Neuronal stem cell (in vitro differentiated cells): ENCODE measurements around the gene CUBN.

Source experiments
- DNase-seq: peaks from one replicate; pipeline ENCODE4 v3.0.0-alpha.2; 2013; ENCODE audit warnings: low spot score
- H2AFZ ChIP-seq: one replicate; pipeline ENCODE4 v1.6.1; 2013; ENCODE audit warnings: mild to moderate bottlenecking, low read length, inconsistent platforms
- H2AK5ac ChIP-seq: 2 replicates; pipeline ENCODE4 v1.6.1; 2013; ENCODE audit warnings: low read depth, mild to moderate bottlenecking, inconsistent platforms, low read length, moderate library complexity, mixed read lengths
- H2BK120ac ChIP-seq: 2 replicates; pipeline ENCODE4 v1.6.1; 2013; ENCODE audit warnings: low read depth, mild to moderate bottlenecking, inconsistent platforms, low read length, moderate library complexity, mixed read lengths
- H2BK12ac ChIP-seq: one replicate; pipeline ENCODE4 v1.6.1; 2013; ENCODE audit warnings: low read length, inconsistent platforms
- H2BK15ac ChIP-seq: 2 replicates; pipeline ENCODE4 v1.6.1; 2013; ENCODE audit warnings: mild to moderate bottlenecking, low read length, inconsistent platforms, mixed read lengths
- H2BK5ac ChIP-seq: one replicate; pipeline ENCODE4 v1.6.1; 2013; ENCODE audit warnings: inconsistent platforms, mild to moderate bottlenecking, low read length, moderate library complexity
- H3K14ac ChIP-seq: one replicate; pipeline ENCODE4 v1.6.1; 2013; ENCODE audit warnings: low read length, inconsistent platforms
- H3K18ac ChIP-seq: 2 replicates; pipeline ENCODE4 v1.6.1; 2013; ENCODE audit warnings: low read length, inconsistent platforms
- H3K23ac ChIP-seq: 2 replicates; pipeline ENCODE4 v1.6.1; 2013; ENCODE audit warnings: low read depth, mild to moderate bottlenecking, mixed read lengths, low read length, inconsistent platforms; ENCODE audit not compliant: poor library complexity
- H3K27ac ChIP-seq: replicated peaks from 3 replicates; pipeline ENCODE4 v1.5.1; 2013; ENCODE audit warnings: low read length, inconsistent platforms
- H3K27me3 ChIP-seq, 3 experiments: 2 replicates each; pipeline ENCODE4 v1.6.1; 2013; ENCODE audit warnings: low read length in 3 of 3, mild to moderate bottlenecking in 2 of 3, inconsistent platforms in 1 of 3, low read depth in 1 of 3, mixed read lengths in 1 of 3, moderate library complexity in 1 of 3; ENCODE audit not compliant: control insufficient read depth in 3 of 3, insufficient read depth in 3 of 3
- H3K36me3 ChIP-seq, 2 donors: replicated peaks in 1 of 2; 2 replicates each; pipeline ENCODE4 v1.6.1; 2013; ENCODE audit warnings: low read length in 2 of 2; ENCODE audit not compliant: control insufficient read depth in 2 of 2, insufficient read depth in 2 of 2
- H3K4ac ChIP-seq: 2 replicates; pipeline ENCODE4 v1.6.1; 2013; ENCODE audit warnings: inconsistent platforms, mild to moderate bottlenecking, low read length, moderate library complexity
- H3K4me1 ChIP-seq, 2 donors: 1 replicate in 1 of 2; 2 replicates in 1 of 2; pipeline ENCODE4 v1.6.1; 2013; ENCODE audit warnings: low read length in 2 of 2, low read depth in 1 of 2; ENCODE audit not compliant: control insufficient read depth in 2 of 2, insufficient read depth in 1 of 2
- H3K4me2 ChIP-seq: one replicate; pipeline ENCODE4 v1.6.1; 2013; ENCODE audit warnings: mild to moderate bottlenecking, low read length, inconsistent platforms; ENCODE audit not compliant: insufficient read depth, poor library complexity, severe bottlenecking
- H3K4me3 ChIP-seq, 2 donors: 2 replicates each; pipeline ENCODE4 v1.5.1; 2013; ENCODE audit warnings: low read length in 2 of 2, mild to moderate bottlenecking in 2 of 2, inconsistent platforms in 1 of 2, moderate library complexity in 1 of 2
- H3K79me1 ChIP-seq: one replicate; pipeline ENCODE4 v1.6.1; 2013; ENCODE audit warnings: low read depth, mild to moderate bottlenecking, inconsistent platforms, low read length, moderate library complexity
- H3K9ac ChIP-seq: one replicate; pipeline ENCODE4 v1.6.1; 2013; ENCODE audit warnings: mild to moderate bottlenecking, low read depth, low read length, inconsistent platforms; ENCODE audit not compliant: poor library complexity
- H3K9me3 ChIP-seq, 2 donors: replicated peaks in 1 of 2; 2 replicates each; pipeline versions ENCODE3 to v1.6.1; 2013; ENCODE audit warnings: low read length in 2 of 2, mild to moderate bottlenecking in 2 of 2, inconsistent platforms in 1 of 2, low read depth in 1 of 2, mixed read lengths in 1 of 2, moderate library complexity in 1 of 2; ENCODE audit not compliant: control insufficient read depth in 2 of 2, insufficient read depth in 1 of 2
- H4K8ac ChIP-seq: one replicate; pipeline ENCODE4 v1.6.1; 2013; ENCODE audit warnings: low read depth, mild to moderate bottlenecking, inconsistent platforms, low read length, moderate library complexity
- H4K91ac ChIP-seq: one replicate; pipeline ENCODE4 v1.6.1; 2013; ENCODE audit warnings: low read length, low read depth, mild to moderate bottlenecking, inconsistent platforms; ENCODE audit not compliant: poor library complexity
- WGBS, 2 donors: extraction: QIAGEN DNeasy Blood & Tissue Kit; methylation state at CpG; one replicate each; pipeline ENCODE4 v1.1.7; 2013; ENCODE audit warnings: missing lambda C conversion rate in 2 of 2, mixed read lengths in 1 of 2; ENCODE audit not compliant: insufficient read length in 2 of 2, insufficient replicate concordance in 1 of 2; ENCODE audit errors: extremely low coverage in 2 of 2; 5-methylcytosine and 5-hydroxymethylcytosine counted together

Gene CUBN

GRCh38 chr10:16965740-16966447 lies 163.7 kb downstream of the CUBN start:
- no peak overlapping the region for H3K4ac ChIP-seq
- H2BK15ac ChIP-seq = no peak overlapping the region
- H3K4me1 ChIP-seq = peaks cover 19 to 28% of the 10 kb centered on the region in 2 donors
- H3K27ac ChIP-seq = no peak overlapping the region
- no peak overlapping the region for H3K18ac ChIP-seq
- H4K91ac ChIP-seq = no peak overlapping the region
- H3K14ac ChIP-seq = no peak overlapping the region
- no peak overlapping the region for H2AK5ac ChIP-seq
- no peak overlapping the region for H2BK5ac ChIP-seq
- DNase-seq = no peak
- H2BK120ac ChIP-seq = no peak overlapping the region
- no peak overlapping the region for H4K8ac ChIP-seq
- no CpG with 5 or more reads among the region's 8 CpGs for WGBS, 2 donors
- no peak overlapping the region for H3K4me2 ChIP-seq
- no peak overlapping the region for H2BK12ac ChIP-seq
- H3K79me1 ChIP-seq = no peaks in the 10 kb centered on the region
- no peak overlapping the region for H3K9ac ChIP-seq
- no peak overlapping the region for H2AFZ ChIP-seq
- H3K27me3 ChIP-seq = no peaks in the 10 kb centered on the region
- H3K36me3 ChIP-seq = no peaks in the 10 kb centered on the region
- no peak overlapping the region for H3K4me3 ChIP-seq
- H3K9me3 ChIP-seq = no peaks in the 10 kb centered on the region
- no peak overlapping the region for H3K23ac ChIP-seq

GRCh38 chr10:16965344-16965616 lies 164.3 kb downstream of the CUBN start:
- H2BK15ac ChIP-seq = no peak overlapping the region
- no peaks in the 10 kb centered on the region for H3K79me1 ChIP-seq
- H3K18ac ChIP-seq = no peak overlapping the region
- H2AFZ ChIP-seq = no peak overlapping the region
- no peaks in the 10 kb centered on the region for H3K27me3 ChIP-seq
- H2AK5ac ChIP-seq = no peak overlapping the region
- H3K9ac ChIP-seq = no peak overlapping the region
- no peak overlapping the region for H2BK120ac ChIP-seq
- H3K23ac ChIP-seq = no peak overlapping the region
- no peak overlapping the region for H2BK12ac ChIP-seq
- H4K8ac ChIP-seq = no peak overlapping the region
- H3K27ac ChIP-seq = no peak overlapping the region
- H3K36me3 ChIP-seq = no peaks in the 10 kb centered on the region
- peaks cover 19 to 28% of the 10 kb centered on the region in 2 donors for H3K4me1 ChIP-seq
- WGBS, 2 donors = no CpG with 5 or more reads among the region's 7 CpGs
- H3K4me3 ChIP-seq = no peak overlapping the region
- DNase-seq = no peak
- no peak overlapping the region for H3K4ac ChIP-seq
- no peak overlapping the region for H2BK5ac ChIP-seq
- peak overlapping the region; percentile 90 for H4K91ac ChIP-seq
- no peak overlapping the region for H3K4me2 ChIP-seq
- H3K14ac ChIP-seq = no peak overlapping the region
- H3K9me3 ChIP-seq = no peaks in the 10 kb centered on the region

DNA sequence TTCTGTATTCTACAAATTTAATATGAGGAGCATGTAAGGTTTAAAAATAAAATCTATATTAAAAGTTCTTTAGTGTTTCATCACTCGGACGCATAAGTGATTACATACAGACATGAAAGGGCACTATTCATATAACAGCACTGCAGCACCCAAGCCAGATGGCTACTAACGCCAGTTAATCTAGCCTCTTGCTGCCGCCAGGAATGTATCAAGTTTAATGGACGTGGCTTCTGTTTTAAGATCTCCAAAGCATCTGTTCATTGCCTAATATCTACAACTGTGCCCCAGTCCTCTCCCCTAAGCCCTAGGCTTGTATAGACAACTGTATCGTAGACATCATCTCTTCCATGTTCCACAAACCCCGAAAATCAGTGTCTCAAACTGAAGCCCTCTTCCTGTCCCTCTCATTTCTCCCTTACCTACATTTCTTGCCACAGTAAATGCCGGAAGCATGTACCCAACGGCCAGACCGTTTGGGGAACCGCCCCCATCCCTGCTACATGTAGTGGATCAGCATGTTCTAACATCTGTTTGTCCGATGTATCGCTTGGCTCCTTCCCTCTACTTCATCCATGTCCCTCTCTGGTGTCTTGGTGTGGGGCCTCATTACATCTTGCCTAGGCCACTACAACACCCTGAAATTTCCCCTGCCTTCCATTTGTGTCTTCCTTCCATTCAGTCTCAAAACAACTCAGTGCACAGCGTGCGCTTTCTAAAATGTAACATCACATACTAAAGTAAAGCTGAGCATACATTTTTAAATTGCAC lies 164.9 kb downstream of the CUBN start:
- Histone ChIP-seq H3K18ac (peak overlapping the region; percentile 81), H3K9ac (no peak overlapping the region), H3K9me3 (no peaks in the 10 kb centered on the region), H2AK5ac (no peak overlapping the region), H3K4me3 (no peak overlapping the region), H3K23ac (no peak overlapping the region), H3K14ac (no peak overlapping the region), H2AFZ (no peak overlapping the region), H2BK5ac (no peak overlapping the region), H3K79me1 (no peaks in the 10 kb centered on the region), H3K4me1 (peaks cover 19 to 28% of the 10 kb centered on the region in 2 donors), H4K91ac (peak overlapping the region; percentile 90), H3K36me3 (no peaks in the 10 kb centered on the region), H2BK120ac (no peak overlapping the region), H3K27me3 (no peaks in the 10 kb centered on the region), H3K4ac (no peak overlapping the region), H2BK12ac (no peak overlapping the region), H3K27ac (no peak overlapping the region), H3K4me2 (no peak overlapping the region), H2BK15ac (no peak overlapping the region), H4K8ac (no peak overlapping the region)
- WGBS, 2 donors = no CpG with 5 or more reads among the region's 15 CpGs
- no peak for DNase-seq

DNA sequence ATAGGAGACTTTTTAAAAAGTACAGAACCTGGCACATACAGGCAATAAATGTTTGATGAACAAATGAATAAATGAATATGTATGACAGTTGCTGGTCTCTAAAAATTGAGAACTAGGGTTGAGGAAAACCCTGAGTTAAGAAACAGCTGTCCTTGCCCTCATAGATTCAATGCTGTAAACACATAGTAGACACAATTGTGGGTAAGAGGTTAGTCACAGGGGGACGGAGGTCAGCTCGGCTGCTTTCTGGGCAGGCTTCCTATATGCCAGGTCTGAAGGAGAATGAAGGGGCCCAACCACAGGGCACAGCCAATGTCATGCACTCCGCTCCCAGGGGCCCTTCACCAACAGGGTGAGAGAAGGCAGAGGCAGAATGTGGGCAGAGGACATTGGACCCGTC lies 169.1 kb downstream of the CUBN start:
- Histone ChIP-seq H3K14ac (no peak overlapping the region), H2AFZ (no peak overlapping the region), H3K18ac (peak overlapping the region; percentile 80), H2BK15ac (peak overlapping the region; percentile 56), H3K4me3 (no peak overlapping the region), H3K9me3 (no peaks in the 10 kb centered on the region), H3K9ac (no peak overlapping the region), H3K4me2 (no peak overlapping the region), H2AK5ac (no peak overlapping the region), H4K91ac (no peak overlapping the region), H3K4ac (no peak overlapping the region), H3K27me3 (no peaks in the 10 kb centered on the region), H3K4me1 (peaks cover 3 to 4% of the 10 kb centered on the region in 2 donors), H3K23ac (no peak overlapping the region), H2BK120ac (no peak overlapping the region), H2BK12ac (no peak overlapping the region), H3K36me3 (no peaks in the 10 kb centered on the region), H3K27ac (no peak overlapping the region), H3K79me1 (no peaks in the 10 kb centered on the region), H2BK5ac (no peak overlapping the region), H4K8ac (no peak overlapping the region)
- WGBS, 2 donors = no CpG with 5 or more reads among the region's 4 CpGs
- no peak for DNase-seq
